Measurements from ENCODE around the gene FBXO8. TPM values are rescaled to one million over a fixed set of nuclear protein-coding genes. Genes with fewer than 3 reads are reported as not detected.

FBXO8 gene
- total RNA-seq, 1 experiment from 2014 or later: 22.1 TPM

- H3K4me3 Mint-ChIP-seq (ENCODE audit: unreplicated experiment): no peak overlapping the region
- TF ChIP-seq, protein P1, sequence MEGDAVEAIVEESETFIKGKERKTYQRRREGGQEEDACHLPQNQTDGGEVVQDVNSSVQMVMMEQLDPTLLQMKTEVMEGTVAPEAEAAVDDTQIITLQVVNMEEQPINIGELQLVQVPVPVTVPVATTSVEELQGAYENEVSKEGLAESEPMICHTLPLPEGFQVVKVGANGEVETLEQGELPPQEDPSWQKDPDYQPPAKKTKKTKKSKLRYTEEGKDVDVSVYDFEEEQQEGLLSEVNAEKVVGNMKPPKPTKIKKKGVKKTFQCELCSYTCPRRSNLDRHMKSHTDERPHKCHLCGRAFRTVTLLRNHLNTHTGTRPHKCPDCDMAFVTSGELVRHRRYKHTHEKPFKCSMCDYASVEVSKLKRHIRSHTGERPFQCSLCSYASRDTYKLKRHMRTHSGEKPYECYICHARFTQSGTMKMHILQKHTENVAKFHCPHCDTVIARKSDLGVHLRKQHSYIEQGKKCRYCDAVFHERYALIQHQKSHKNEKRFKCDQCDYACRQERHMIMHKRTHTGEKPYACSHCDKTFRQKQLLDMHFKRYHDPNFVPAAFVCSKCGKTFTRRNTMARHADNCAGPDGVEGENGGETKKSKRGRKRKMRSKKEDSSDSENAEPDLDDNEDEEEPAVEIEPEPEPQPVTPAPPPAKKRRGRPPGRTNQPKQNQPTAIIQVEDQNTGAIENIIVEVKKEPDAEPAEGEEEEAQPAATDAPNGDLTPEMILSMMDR (IDR thresholded peaks at IDR 0.05; ENCODE audit: unreplicated experiment): no peak
- no peaks in the 10 kb centered on the region for H3K4me1 Mint-ChIP-seq (ENCODE audit: insufficient read depth, unreplicated experiment)
- DNase-seq (ENCODE audit: unreplicated experiment): no peak
- ChIA-PET CTCF (no interaction called here), POLR2A (no interaction called here)
- no peak overlapping the region for H3K27ac Mint-ChIP-seq (ENCODE audit: low read depth, unreplicated experiment)
- no peaks in the 10 kb centered on the region for H3K27me3 Mint-ChIP-seq (ENCODE audit: insufficient read depth, unreplicated experiment)
- BruUV-seq (replicated peaks): no TSS peak
- intact Hi-C loops (cut with micrococcal nuclease): no loop called here
- peaks cover 5% of the 10 kb centered on the region for H3K36me3 Mint-ChIP-seq (ENCODE audit: insufficient read depth, unreplicated experiment)
- no peaks in the 10 kb centered on the region for H3K9me3 Mint-ChIP-seq (ENCODE audit: unreplicated experiment)
Observed at GRCh38 chr4:174230148-174230547, 53.3 kb downstream of the FBXO8 start.

DNA sequence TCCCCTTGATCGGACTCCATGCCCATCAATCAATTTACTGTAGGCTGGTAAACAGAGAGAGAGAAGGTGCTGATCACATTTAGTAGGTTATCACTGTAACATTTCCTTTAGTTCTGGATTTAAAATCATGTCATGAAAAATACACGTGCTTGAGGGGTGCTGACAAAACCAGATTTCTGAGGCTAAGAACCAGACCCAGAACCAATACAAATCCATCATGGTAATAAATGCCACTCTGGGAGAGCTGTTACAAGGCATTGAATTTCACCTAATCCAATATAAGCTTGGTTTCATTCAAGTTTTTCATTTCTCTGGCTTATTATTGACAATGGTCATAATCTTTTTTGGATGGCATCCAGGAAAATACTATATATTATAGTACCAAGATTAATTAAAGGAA, 54.5 kb downstream of the FBXO8 start:
- no peak overlapping the region for H3K27ac Mint-ChIP-seq (ENCODE audit: low read depth, unreplicated experiment)
- BruUV-seq (replicated peaks): no TSS peak
- TF ChIP-seq, protein P1 (IDR thresholded peaks at IDR 0.05; ENCODE audit: unreplicated experiment): no peak
- H3K36me3 Mint-ChIP-seq (ENCODE audit: insufficient read depth, unreplicated experiment): peaks cover 5% of the 10 kb centered on the region
- no peaks in the 10 kb centered on the region for H3K27me3 Mint-ChIP-seq (ENCODE audit: insufficient read depth, unreplicated experiment)
- POLR2A ChIA-PET: interaction anchor here (0.7 kb wide), 1 partner anchor 272 kb away, joined by 3 read pairs; no protein-coding TSS in a partner anchor
- intact Hi-C loops (cut with micrococcal nuclease): no loop called here
- CTCF ChIA-PET: no interaction called here
- H3K4me3 Mint-ChIP-seq (ENCODE audit: unreplicated experiment): no peak overlapping the region
- no peaks in the 10 kb centered on the region for H3K4me1 Mint-ChIP-seq (ENCODE audit: insufficient read depth, unreplicated experiment)
- DNase-seq (ENCODE audit: unreplicated experiment): no peak
- no peaks in the 10 kb centered on the region for H3K9me3 Mint-ChIP-seq (ENCODE audit: unreplicated experiment)

DNA sequence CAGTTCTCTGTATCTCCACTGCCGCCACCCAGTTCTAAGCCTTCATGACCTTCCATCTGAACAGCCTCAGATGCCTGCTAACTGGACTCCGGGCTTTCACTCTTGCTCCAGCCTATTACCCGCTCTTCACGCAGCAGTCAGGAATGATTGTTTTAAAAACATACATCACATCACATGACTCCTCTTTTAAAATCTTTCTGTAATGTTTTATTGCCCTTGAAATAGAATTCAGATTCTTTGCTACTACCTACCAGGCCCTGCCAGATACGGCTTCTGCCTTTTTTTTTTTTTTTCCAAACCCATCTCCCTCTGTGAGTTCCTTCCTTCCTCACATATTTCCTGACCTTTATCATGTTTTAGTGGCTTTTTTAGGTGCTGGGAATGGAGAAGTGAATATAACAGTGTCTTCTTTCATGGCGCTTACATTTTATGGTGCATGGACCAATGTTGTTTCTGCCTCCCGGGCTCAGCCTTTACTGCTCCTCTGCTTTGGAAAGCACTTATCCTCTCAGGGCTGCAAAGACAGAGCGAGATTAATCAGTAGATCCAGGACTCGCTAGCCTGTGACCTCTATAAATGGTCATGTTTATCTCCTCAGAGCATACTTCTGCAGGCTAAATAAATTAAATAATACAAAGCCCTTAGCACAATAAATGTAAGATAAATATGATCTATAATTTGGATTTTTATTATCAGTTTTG, 58.0 kb downstream of the FBXO8 start:
- Mint-ChIP-seq H3K4me3 (ENCODE audit: unreplicated experiment) (no peak overlapping the region), H3K27me3 (ENCODE audit: insufficient read depth, unreplicated experiment) (no peaks in the 10 kb centered on the region), H3K36me3 (ENCODE audit: insufficient read depth, unreplicated experiment) (peaks cover 5% of the 10 kb centered on the region), H3K4me1 (ENCODE audit: insufficient read depth, unreplicated experiment) (no peaks in the 10 kb centered on the region), H3K27ac (ENCODE audit: low read depth, unreplicated experiment) (no peak overlapping the region), H3K9me3 (ENCODE audit: unreplicated experiment) (no peaks in the 10 kb centered on the region)
- ChIA-PET POLR2A (interaction anchor here (2.4 kb wide), 1 partner anchor 59 kb away, joined by 11 read pairs; the partner anchor contains the start of genes CEP44 and FBXO8), CTCF (interaction anchor here (8.0 kb wide), 1 partner anchor 94 kb away, joined by 65 read pairs; no protein-coding TSS in a partner anchor)
- intact Hi-C loops (cut with micrococcal nuclease): no loop called here
- no TSS peak for BruUV-seq (replicated peaks)
- no peak for DNase-seq (ENCODE audit: unreplicated experiment)
- TF ChIP-seq, protein P1 (IDR thresholded peaks at IDR 0.05; ENCODE audit: unreplicated experiment): no peak

DNA sequence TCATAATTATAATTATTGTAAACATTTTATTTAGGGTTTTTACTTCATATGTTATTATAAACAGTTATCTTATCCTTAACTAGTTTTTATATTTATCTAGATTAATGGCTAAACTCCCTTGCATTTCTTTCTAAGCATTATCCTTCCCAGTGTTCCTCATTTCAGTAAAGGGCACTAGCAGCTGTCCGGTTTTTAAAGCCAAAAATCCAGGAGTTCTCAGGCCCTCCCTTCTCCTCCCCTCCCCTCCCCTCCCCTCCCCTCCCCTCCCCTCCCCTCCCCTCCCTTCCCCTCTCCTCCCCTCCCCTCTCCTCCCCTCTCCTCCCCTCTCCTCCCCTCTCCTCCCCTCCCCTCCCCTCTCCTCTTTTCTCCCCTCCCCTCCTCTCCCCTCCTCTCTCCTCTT, 58.9 kb downstream of the FBXO8 start:
- no peaks in the 10 kb centered on the region for H3K27me3 Mint-ChIP-seq (ENCODE audit: insufficient read depth, unreplicated experiment)
- DNase-seq (ENCODE audit: unreplicated experiment): no peak
- TF ChIP-seq, protein P1 (IDR thresholded peaks at IDR 0.05; ENCODE audit: unreplicated experiment): no peak
- no peak overlapping the region for H3K4me3 Mint-ChIP-seq (ENCODE audit: unreplicated experiment)
- ChIA-PET CTCF (interaction anchor here (1.9 to 8.0 kb wide), 3 partner anchors 59 to 95 kb away, joined by 6 to 65 read pairs (median 11); partner anchors contain the start of genes CEP44 and FBXO8), POLR2A (interaction anchor here (2.4 kb wide), 1 partner anchor 59 kb away, joined by 11 read pairs; the partner anchor contains the start of genes CEP44 and FBXO8)
- no peaks in the 10 kb centered on the region for H3K9me3 Mint-ChIP-seq (ENCODE audit: unreplicated experiment)
- BruUV-seq (replicated peaks): no TSS peak
- H3K36me3 Mint-ChIP-seq (ENCODE audit: insufficient read depth, unreplicated experiment): peaks cover 5% of the 10 kb centered on the region
- intact Hi-C loops (cut with micrococcal nuclease): no loop called here
- no peaks in the 10 kb centered on the region for H3K4me1 Mint-ChIP-seq (ENCODE audit: insufficient read depth, unreplicated experiment)
- H3K27ac Mint-ChIP-seq (ENCODE audit: low read depth, unreplicated experiment): no peak overlapping the region

Measured in MCF 10A (cell line).